H7 (cell line): ENCODE measurements around the gene SH3BP4. TPM values are rescaled to one million over a fixed set of nuclear protein-coding genes. Genes with fewer than 3 reads are reported as not detected.

Experiments used
- DNase-seq: peaks from one replicate; pipeline ENCODE4 v3.0.0; 2012
- H3K27me3 ChIP-seq: 2 replicates; pipeline ENCODE4 v1.6.0; 2011; ENCODE audit warnings: mild to moderate bottlenecking, low read length; ENCODE audit not compliant: control insufficient read depth, insufficient read depth
- H3K36me3 ChIP-seq: replicated peaks from 2 replicates; pipeline ENCODE4 v1.5.1; 2011; ENCODE audit warnings: low read length; ENCODE audit not compliant: control insufficient read depth, insufficient read depth
- H3K4me3 ChIP-seq: 2 replicates; pipeline ENCODE4 v1.5.1; 2011; ENCODE audit warnings: low read depth, mild to moderate bottlenecking, control low read depth, low read length, moderate library complexity; ENCODE audit not compliant: insufficient read depth
- total RNA-seq: library from RNA; depleted of rRNA; stranded (reverse); fragments of >200 nt; shearing (Covaris generic); gene quantifications from 2 replicates; pipeline ENCODE4 v1.2.3, GENCODE V29; 2014

Gene SH3BP4
- total RNA-seq, 1 experiment from 2014 or later: 61.4 TPM

- Histone ChIP-seq H3K27me3 (peaks cover 16% of the 10 kb centered on the region), H3K4me3 (peak overlapping the region; percentile 76; the same call in 1 of the 2 replicates), H3K36me3 (no peaks in the 10 kb centered on the region)
- DNase-seq: peak; percentile 49
Measured at GRCh38 chr2:234954551-234954992, 2.8 kb downstream of the SH3BP4 start.

GRCh38 chr2:234955091-234955591 is 3.3 kb downstream of the SH3BP4 start:
- peaks cover 13% of the 10 kb centered on the region for H3K27me3 ChIP-seq
- no peaks in the 10 kb centered on the region for H3K36me3 ChIP-seq
- peak; percentile 45 for DNase-seq
- H3K4me3 ChIP-seq: no peak overlapping the region; the same call in 1 of the 2 replicates

- no peak for DNase-seq
- Histone ChIP-seq H3K27me3 (peaks cover 5% of the 10 kb centered on the region; the same call in 1 of the 2 replicates), H3K4me3 (no peak overlapping the region), H3K36me3 (no peaks in the 10 kb centered on the region)
Measured at GRCh38 chr2:234955971-234956509, 4.2 kb downstream of the SH3BP4 start.

GRCh38 chr2:234957834-234958135 is 6.0 kb downstream of the SH3BP4 start:
- DNase-seq: no peak
- no peaks in the 10 kb centered on the region for H3K36me3 ChIP-seq
- H3K27me3 ChIP-seq: peaks cover 4% of the 10 kb centered on the region; the same call in 1 of the 2 replicates
- no peak overlapping the region for H3K4me3 ChIP-seq

DNA sequence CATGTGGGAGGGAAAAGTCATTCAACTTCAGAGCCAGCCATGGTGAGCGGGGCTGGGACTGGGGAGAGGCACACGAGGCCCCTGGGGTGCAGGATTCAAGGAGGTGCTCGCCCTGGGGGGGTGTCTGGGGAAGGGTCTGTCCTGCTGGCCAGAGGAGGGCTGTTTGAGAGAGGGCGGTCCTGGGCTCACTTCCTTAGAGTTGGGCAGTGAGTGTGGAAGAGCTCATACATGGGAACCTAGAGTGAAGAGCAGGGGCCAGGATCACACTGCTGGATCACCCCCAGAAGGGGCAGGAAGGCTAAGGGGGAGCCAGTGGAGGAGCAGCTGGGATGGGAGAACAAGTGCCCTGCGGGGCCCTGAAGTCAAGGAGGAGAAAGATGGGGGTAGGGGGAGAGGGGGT is 6.5 kb downstream of the SH3BP4 start:
- H3K4me3 ChIP-seq: no peak overlapping the region
- DNase-seq: no peak
- no peaks in the 10 kb centered on the region for H3K36me3 ChIP-seq
- H3K27me3 ChIP-seq: no peaks in the 10 kb centered on the region; the same call in 1 of the 2 replicates

DNA sequence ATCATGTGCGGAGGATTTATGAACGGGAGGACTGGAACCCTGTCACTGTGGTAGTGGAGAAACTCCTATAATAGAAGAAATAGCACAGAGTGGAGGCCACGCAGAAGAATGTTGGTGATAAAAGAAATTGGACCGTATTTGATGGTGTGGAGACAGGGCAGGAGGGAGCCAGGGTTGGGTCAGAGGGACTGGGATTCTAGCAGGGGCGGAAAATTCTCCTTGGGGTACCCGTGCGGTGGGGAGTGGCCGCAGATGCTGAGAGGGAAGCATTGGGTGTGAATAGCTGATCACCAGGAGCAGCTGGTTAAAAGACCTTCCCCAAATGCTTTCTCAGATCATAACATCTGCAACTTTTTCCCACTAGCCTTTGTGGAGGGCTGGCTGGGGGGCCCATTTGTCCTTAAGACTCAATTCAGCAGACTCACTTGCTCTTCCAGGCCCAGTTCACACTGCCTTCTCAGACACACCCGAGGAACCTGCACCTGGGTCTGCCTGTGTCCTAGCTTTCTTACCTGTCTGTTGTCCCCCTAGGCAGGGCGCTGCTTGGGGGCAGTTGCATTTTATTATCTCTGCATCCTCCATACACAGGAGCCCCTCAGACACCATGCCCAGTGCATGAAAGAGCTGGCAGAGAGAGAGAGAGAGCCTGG is 7.1 kb downstream of the SH3BP4 start:
- DNase-seq: no peak
- Histone ChIP-seq H3K36me3 (no peaks in the 10 kb centered on the region), H3K27me3 (no peaks in the 10 kb centered on the region), H3K4me3 (no peak overlapping the region)

GRCh38 chr2:234960175-234961088 is 8.6 kb downstream of the SH3BP4 start:
- H3K27me3 ChIP-seq: no peaks in the 10 kb centered on the region
- no peak overlapping the region for H3K4me3 ChIP-seq
- no peak for DNase-seq
- H3K36me3 ChIP-seq: no peaks in the 10 kb centered on the region

DNA sequence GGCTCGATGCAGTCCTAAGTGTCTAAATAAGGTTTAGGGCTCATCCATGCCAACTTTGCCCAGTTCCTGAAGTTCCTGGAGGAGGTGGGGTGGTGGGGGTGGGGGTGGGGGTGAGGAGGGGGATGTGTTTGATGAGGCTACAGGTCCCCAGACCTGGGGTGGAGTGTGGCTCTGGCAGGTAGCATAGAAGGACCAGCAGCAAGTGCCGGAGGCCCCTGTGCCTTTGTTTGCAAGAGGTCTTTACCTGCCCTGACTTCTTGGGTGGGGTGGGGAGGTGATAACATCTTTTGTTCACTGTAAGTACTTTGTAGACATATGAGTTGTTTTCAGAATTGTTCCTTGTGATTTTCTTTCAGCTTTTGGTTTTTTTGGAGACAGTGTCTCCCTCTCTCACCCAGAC is 10.0 kb downstream of the SH3BP4 start:
- Histone ChIP-seq H3K36me3 (no peaks in the 10 kb centered on the region), H3K4me3 (no peak overlapping the region), H3K27me3 (no peaks in the 10 kb centered on the region)
- DNase-seq: no peak

- Histone ChIP-seq H3K27me3 (no peaks in the 10 kb centered on the region), H3K4me3 (no peak overlapping the region), H3K36me3 (no peaks in the 10 kb centered on the region)
- no peak for DNase-seq
Measured at GRCh38 chr2:234963773-234964615, 12.2 kb downstream of the SH3BP4 start.

- no peak overlapping the region for H3K4me3 ChIP-seq
- no peaks in the 10 kb centered on the region for H3K27me3 ChIP-seq
- no peak for DNase-seq
- no peaks in the 10 kb centered on the region for H3K36me3 ChIP-seq
Measured at GRCh38 chr2:234964631-234965461, 13.0 kb downstream of the SH3BP4 start.

DNA sequence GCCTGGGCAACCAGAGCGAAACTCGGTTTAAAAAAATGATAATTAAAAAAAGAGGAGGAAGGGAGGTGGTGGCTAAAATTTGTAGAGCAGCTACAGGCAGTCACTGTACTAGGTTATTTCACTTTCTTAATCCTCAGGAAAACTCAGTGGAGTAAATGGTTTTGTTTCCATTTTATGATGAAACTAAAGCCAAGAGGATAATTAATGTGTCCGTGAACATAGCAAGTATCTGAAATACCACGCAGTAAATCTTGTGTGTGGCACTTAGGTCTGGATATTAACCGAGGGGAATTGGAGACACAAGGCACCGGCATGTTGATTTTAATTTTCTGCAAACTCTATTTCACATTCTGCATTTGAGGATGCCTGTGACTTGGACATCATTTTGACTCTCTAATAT is 14.5 kb downstream of the SH3BP4 start:
- no peak overlapping the region for H3K4me3 ChIP-seq

GRCh38 chr2:234967201-234967869 is 15.5 kb downstream of the SH3BP4 start:
- DNase-seq: no peak
- Histone ChIP-seq H3K27me3 (no peaks in the 10 kb centered on the region), H3K36me3 (no peaks in the 10 kb centered on the region), H3K4me3 (no peak overlapping the region)

More for the DNA sequence above, 14.5 kb downstream of the SH3BP4 start:
- Histone ChIP-seq H3K36me3 (no peaks in the 10 kb centered on the region), H3K27me3 (no peaks in the 10 kb centered on the region)
- DNase-seq: no peak

GRCh38 chr2:234967870-234968208 is 16.0 kb downstream of the SH3BP4 start:
- DNase-seq: no peak
- Histone ChIP-seq H3K36me3 (no peaks in the 10 kb centered on the region), H3K4me3 (no peak overlapping the region), H3K27me3 (no peaks in the 10 kb centered on the region)
